ENCODE data around the gene LRRC52. TPM values are rescaled to one million over a fixed set of nuclear protein-coding genes. Genes with fewer than 3 reads are reported as not detected.
A peak's percentile ranks its signal among the peaks of the same experiment; 100 is the strongest.

The LRRC52 gene
- total RNA-seq, 2 donors from 2014 or later, result not detected

GRCh38 chr1:165497069-165498013 is 46.5 kb upstream of the LRRC52 start:
- no peaks in the 10 kb centered on the region for H3K9me3 ChIP-seq
- H3K4me1 ChIP-seq, result no peaks in the 10 kb centered on the region
- H3K36me3 ChIP-seq (replicated peaks in 1 of 2; ENCODE audit: insufficient read depth in 1 of 2, low read depth in 2 of 2), result no peaks in the 10 kb centered on the region
- H3K27me3 ChIP-seq, result no peaks in the 10 kb centered on the region
- no peak overlapping the region for H3K27ac ChIP-seq
- DNase-seq, result no peak
- no peak for TF ChIP-seq CTCF (IDR thresholded peaks at IDR 0.05)
- TF ChIP-seq POLR2A (IDR thresholded peaks at IDR 0.05), result no peak
- intact Hi-C loops (cut with DNase I), result no loop called here
- 67 to 89% methylated on average over 5 to 12 of the region's 12 CpGs for WGBS, 2 donors
- no peak overlapping the region for H3K4me3 ChIP-seq
- ATAC-seq, result no peak

- no peak for DNase-seq
- TF ChIP-seq POLR2A (IDR thresholded peaks at IDR 0.05) (no peak), CTCF (IDR thresholded peaks at IDR 0.05) (no peak)
- no peak for ATAC-seq
- Histone ChIP-seq H3K36me3 (replicated peaks in 1 of 2; ENCODE audit: insufficient read depth in 1 of 2, low read depth in 2 of 2) (no peaks in the 10 kb centered on the region), H3K27me3 (no peaks in the 10 kb centered on the region), H3K4me1 (no peaks in the 10 kb centered on the region), H3K27ac (no peak overlapping the region), H3K9me3 (no peaks in the 10 kb centered on the region), H3K4me3 (no peak overlapping the region)
- 65 to 75% methylated on average over 7 of the region's 7 CpGs for WGBS, 2 donors
- intact Hi-C loops (cut with DNase I), result no loop called here
These were observed 42.4 kb upstream of the LRRC52 start for GRCh38 chr1:165501330-165501969.

GRCh38 chr1:165501970-165502348 is 41.8 kb upstream of the LRRC52 start:
- no peaks in the 10 kb centered on the region for H3K27me3 ChIP-seq

GRCh38 chr1:165507570-165507969 is 36.2 kb upstream of the LRRC52 start:
- intact Hi-C loops (cut with DNase I), result no loop called here
- H3K4me1 ChIP-seq, result no peaks in the 10 kb centered on the region
- ATAC-seq (no peak), DNase-seq (no peak)
- TF ChIP-seq CTCF (IDR thresholded peaks at IDR 0.05) (no peak), POLR2A (IDR thresholded peaks at IDR 0.05) (no peak)
- H3K9me3 ChIP-seq, result no peaks in the 10 kb centered on the region
- no peaks in the 10 kb centered on the region for H3K27me3 ChIP-seq
- no peak overlapping the region for H3K27ac ChIP-seq
- H3K36me3 ChIP-seq (replicated peaks in 1 of 2; ENCODE audit: insufficient read depth in 1 of 2, low read depth in 2 of 2), result no peaks in the 10 kb centered on the region
- no peak overlapping the region for H3K4me3 ChIP-seq

More at GRCh38 chr1:165501970-165502348, 41.8 kb upstream of the LRRC52 start:
- Histone ChIP-seq H3K27ac (no peak overlapping the region), H3K4me1 (no peaks in the 10 kb centered on the region), H3K9me3 (no peaks in the 10 kb centered on the region), H3K36me3 (replicated peaks in 1 of 2; ENCODE audit: insufficient read depth in 1 of 2, low read depth in 2 of 2) (no peaks in the 10 kb centered on the region), H3K4me3 (no peak overlapping the region)
- TF ChIP-seq POLR2A (IDR thresholded peaks at IDR 0.05) (no peak), CTCF (IDR thresholded peaks at IDR 0.05) (no peak)
- ATAC-seq, result no peak
- DNase-seq, result peak in 1 of 4 donors; percentile 3
- 52% methylated on average over 3 of the region's 3 CpGs for WGBS, 2 donors
- intact Hi-C loops (cut with DNase I), result no loop called here

Data from body of pancreas (tissue), 4 donors.